GM12878 (cell line): Measurements from ENCODE around the gene TCF4. TPM values are rescaled to one million over a fixed set of nuclear protein-coding genes. Genes with fewer than 3 reads are reported as not detected.

Experiments
- ATAC-seq: fragments of 200-7000 bp; cut with Tn5 transposase; 3 replicates; pipeline ENCODE4 v1.9.1; 2020; ENCODE audit warnings: mild to moderate bottlenecking, moderate library complexity
- BruUV-seq: library from RNA; stranded (reverse); fragments of 400-500 nt; replicated peaks from 2 replicates; lab custom pipeline; 2021; lab: Mats Ljungman, UMichigan
- CTCF ChIA-PET: fragments of 300-600 bp; sonication (Branson Sonifier 250); formaldehyde crosslinking; extraction: SDS; loops from one replicate; lab custom pipeline; 2021; ENCODE audit warnings: inconsistent platforms; lab: Yijun Ruan, JAX
- POLR2A ChIA-PET: fragments of 350-600 bp; formaldehyde crosslinking; extraction: SDS; loops from one replicate; lab custom pipeline; 2021; ENCODE audit warnings: inconsistent platforms; lab: Charles Lee
- RAD21 ChIA-PET: fragments of 300-600 bp; sonication (Branson Sonifier 250); formaldehyde crosslinking; loops from one replicate; lab custom pipeline; 2023; ENCODE audit warnings: antibody characterized with exemption; ENCODE audit not compliant: unreplicated experiment; lab: Charles Lee
- SMC1A ChIA-PET: fragments of 300-600 bp; sonication (Branson Sonifier 250); formaldehyde crosslinking; loops from one replicate; lab custom pipeline; 2023; ENCODE audit not compliant: unreplicated experiment, uncharacterized antibody; lab: Charles Lee
- DNase-seq: peaks from one replicate; pipeline ENCODE4 v3.0.0-alpha.2; 2011; ENCODE audit warnings: low read depth, low spot score
- FAIRE-seq: peaks from 3 replicates; lab custom pipeline; 2011; peaks lifted over from hg19 to GRCh38; lab: Jason Lieb, UNC
- H2AFZ ChIP-seq: 2 replicates; pipeline ENCODE4 v1.6.0; 2011; ENCODE audit warnings: low read depth, low read length, control low read depth; ENCODE audit not compliant: control insufficient read depth
- H3K27ac ChIP-seq: 2 replicates; pipeline ENCODE4 v1.5.1; 2011; ENCODE audit warnings: control low read depth; ENCODE audit not compliant: control insufficient read depth, insufficient read depth
- H3K27me3 ChIP-seq, 2 experiments: replicated peaks in 1 of 2; 2 replicates each; pipeline versions ENCODE4 v1.6.0 to v1.6.1; 2011; ENCODE audit warnings: low read length in 1 of 2; ENCODE audit not compliant: control insufficient read depth in 2 of 2, insufficient read depth in 2 of 2
- H3K36me3 ChIP-seq, 2 experiments: 2 replicates each; pipeline ENCODE4 v1.5.1; 2011; ENCODE audit warnings: low read length in 1 of 2; ENCODE audit not compliant: control insufficient read depth in 2 of 2, insufficient read depth in 2 of 2
- H3K4me1 ChIP-seq: 2 replicates; pipeline ENCODE4 v1.6.1; 2011; ENCODE audit warnings: mild to moderate bottlenecking, low read length, moderate library complexity, mixed read lengths; ENCODE audit not compliant: control insufficient read depth, insufficient read depth
- H3K4me2 ChIP-seq: 2 replicates; pipeline ENCODE4 v1.6.0; 2011; ENCODE audit warnings: control low read depth; ENCODE audit not compliant: control insufficient read depth, insufficient read depth
- H3K4me3 ChIP-seq: fragments of 200-600 bp; sonication (generic); 2 replicates; pipeline ENCODE4 v1.5.1; 2016
- H3K79me2 ChIP-seq: 2 replicates; pipeline ENCODE4 v1.6.0; 2011; ENCODE audit warnings: low read length; ENCODE audit not compliant: control insufficient read depth, insufficient read depth
- H3K9ac ChIP-seq: 2 replicates; pipeline ENCODE4 v1.8.0; 2011; ENCODE audit warnings: low read length, control low read depth, mixed read lengths; ENCODE audit not compliant: control insufficient read depth, insufficient read depth
- H3K9me3 ChIP-seq: replicated peaks from 3 replicates; pipeline ENCODE4 v1.5.1; 2011; ENCODE audit warnings: mild to moderate bottlenecking, low read length; ENCODE audit not compliant: control insufficient read depth, insufficient read depth
- H4K20me1 ChIP-seq: 2 replicates; pipeline ENCODE4 v1.6.0; 2011; ENCODE audit not compliant: control insufficient read depth, insufficient read depth
- CREM ChIP-seq: IDR thresholded peaks from 2 replicates; pipeline ENCODE4 v1.6.1; 2014; ENCODE audit warnings: antibody characterized with exemption, low read depth
- DPF2 ChIP-seq: fragments of 450-650 bp; IDR thresholded peaks from 2 replicates; pipeline ENCODE4 v1.6.1; 2017; ENCODE audit warnings: mild to moderate bottlenecking
- ETV6 ChIP-seq, 2 experiments: fragments of 450-650 bp in 1 of 2; IDR thresholded peaks in 1 of 2; conservative IDR thresholded peaks in 1 of 2; 2 replicates each; pipeline ENCODE4 v1.6.1; 2014; ENCODE audit warnings: antibody characterized with exemption in 1 of 2, borderline replicate concordance in 1 of 2, low read depth in 1 of 2, mild to moderate bottlenecking in 1 of 2, moderate library complexity in 1 of 2
- FOXM1 ChIP-seq: IDR thresholded peaks from 2 replicates; pipeline ENCODE4 v1.6.1; 2012; ENCODE audit warnings: low read depth, mild to moderate bottlenecking, inconsistent platforms, low read length, moderate library complexity
- HDGF ChIP-seq: fragments of 450-650 bp; IDR thresholded peaks from 2 replicates; pipeline ENCODE4 v1.6.1; 2016; ENCODE audit warnings: antibody characterized with exemption
- MYB ChIP-seq: fragments of 150-350 bp; IDR thresholded peaks from 2 replicates; pipeline ENCODE4 v1.6.1; 2014; ENCODE audit warnings: mild to moderate bottlenecking, low read depth, low read length, borderline replicate concordance
- SMC3 ChIP-seq: IDR thresholded peaks from 2 replicates; pipeline ENCODE4 v1.6.1; 2011; ENCODE audit warnings: low read length, improper control_type of control experiment, borderline replicate concordance
- ZBTB40 ChIP-seq: fragments of 450-650 bp; IDR thresholded peaks from 2 replicates; pipeline ENCODE4 v1.6.1; 2016; ENCODE audit warnings: mild to moderate bottlenecking, moderate library complexity, borderline replicate concordance
- ZNF384 ChIP-seq: IDR thresholded peaks from 2 replicates; pipeline ENCODE4 v1.6.1; 2012; ENCODE audit warnings: low read depth, mild to moderate bottlenecking, low read length, improper control_type of control experiment, borderline replicate concordance
- WGBS: methylation state at CpG from one replicate; pipeline ENCODE4 v1.1.6; 2016; ENCODE audit warnings: low lambda C conversion rate; ENCODE audit not compliant: insufficient replicate concordance, insufficient coverage; ENCODE audit errors: missing lambda C conversion rate; 5-methylcytosine and 5-hydroxymethylcytosine counted together
- in situ Hi-C: fragments of 300-500 bp; cut with MboI; formaldehyde crosslinking; loops from 9 replicates; pipeline ENCODE4 v1.14.3; 2018; ENCODE audit warnings: mixed read lengths
- intact Hi-C: fragments of 100-400 bp; cut with micrococcal nuclease; formaldehyde crosslinking; loops from one replicate; pipeline ENCODE4 v1.14.2; 2022; ENCODE audit not compliant: unreplicated experiment
- polyA plus RNA-seq, 11 experiments: library from polyadenylated mRNA; depleted of rRNA in 4 of 11; unstranded in 6 of 11; stranded (reverse) in 5 of 11; fragments of >200 nt; fragmentation: Nextera tagmentation in 4 of 11; fragmentation: Illumina TruSeq in 1 of 11; extraction: Ambion mirVana in 4 of 11; extraction: Trizol in 1 of 11; gene quantifications; 1 replicate in 1 of 11; 2 replicates in 10 of 11; pipeline versions ENCODE4 v1.2.1 to v1.2.3, GENCODE V29; 2011 to 2016; ENCODE audit warnings: inconsistent platforms in 2 of 11, missing spikeins in 2 of 11, low read depth in 1 of 11
- total RNA-seq, 4 experiments: library from RNA; depleted of rRNA in 3 of 4; stranded (reverse); fragments of >200 nt in 3 of 4; fragmentation: Illumina TruSeq in 1 of 4; extraction: Trizol in 1 of 4; gene quantifications; 2 replicates each; pipeline versions ENCODE4 v1.2.1 to v1.2.3, GENCODE V29; 2013 to 2021
- TF ChIP-seq, protein P1 (sequence below): IDR thresholded peaks from 2 replicates; pipeline ENCODE4 v1.6.1; 2011; ENCODE audit warnings: borderline replicate concordance, low read depth, mild to moderate bottlenecking, moderate library complexity, mixed read lengths, low read length; ENCODE audit not compliant: insufficient read depth; ENCODE audit errors: extremely low read length
- TF ChIP-seq, protein P2 (sequence below): fragments of 150-350 bp; IDR thresholded peaks from 2 replicates; pipeline ENCODE4 v1.6.1; 2016; ENCODE audit warnings: low read depth, low read length

The TCF4 gene
- total and polyA plus RNA-seq, 10 of the 15 experiments (the other 5 are each of a cell fraction or from before 2014, with no cell fraction given) = 15.2 to 94.0 (median 31.5) TPM

DNA sequence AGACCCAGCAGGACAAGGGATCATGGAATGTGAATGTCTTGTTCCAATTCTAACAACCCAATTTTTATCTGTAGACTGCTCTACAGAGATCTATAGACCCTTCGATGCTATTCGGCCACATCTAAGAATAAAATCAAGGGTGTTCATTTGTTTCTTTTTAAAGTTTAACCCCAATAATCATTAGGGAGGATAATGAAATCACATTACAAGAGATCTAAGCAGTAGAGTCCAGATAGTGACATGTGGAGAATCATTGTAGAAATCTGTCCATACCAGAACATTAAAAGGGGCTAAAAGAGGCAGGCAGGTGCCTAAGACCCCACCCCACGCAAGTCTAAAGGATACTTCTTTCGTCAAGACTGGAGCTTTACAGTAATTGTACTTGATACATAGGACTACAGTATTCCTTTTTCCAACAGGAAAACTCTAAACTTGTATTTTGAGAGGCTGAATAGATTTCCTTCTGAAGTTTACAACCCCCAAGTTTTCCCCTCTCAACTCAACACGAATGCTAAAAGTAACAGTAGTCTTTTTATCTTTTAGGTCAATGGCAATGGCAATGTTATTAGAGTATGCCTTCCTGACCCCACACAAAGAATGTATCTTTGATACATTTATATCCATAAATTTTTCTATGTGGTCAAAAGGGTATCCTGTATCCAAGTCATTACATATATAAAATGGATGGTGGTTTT lies 183.7 kb downstream of the TCF4 start:
- in situ Hi-C loops (loop anchor here (10.0 kb wide), 1 partner anchor 169 kb away; no protein-coding TSS in a partner anchor), intact Hi-C loops (no loop called here)
- ChIA-PET POLR2A (no interaction called here), SMC1A (no interaction called here), RAD21 (no interaction called here), CTCF (no interaction called here)
- H3K9me3 ChIP-seq = no peaks in the 10 kb centered on the region
- H3K4me2 ChIP-seq = no peak overlapping the region
- H3K4me3 ChIP-seq = no peak overlapping the region
- no peak for ATAC-seq
- FAIRE-seq = no peak
- H3K27ac ChIP-seq = no peak overlapping the region
- H3K27me3 ChIP-seq = no peaks in the 10 kb centered on the region; a peak in 1 of 4 replicates
- H4K20me1 ChIP-seq = no peaks in the 10 kb centered on the region
- no peaks in the 10 kb centered on the region for H3K4me1 ChIP-seq
- no peak overlapping the region for H3K9ac ChIP-seq
- WGBS = 38% methylated on average over 5 of the region's 5 CpGs
- H3K79me2 ChIP-seq = no peaks in the 10 kb centered on the region
- DNase-seq = no peak
- no peak for TF ChIP-seq DPF2
- TF ChIP-seq ZNF384 = no peak
- no peak for TF ChIP-seq MYB
- no peak for TF ChIP-seq CREM
- no peak for TF ChIP-seq FOXM1
- TF ChIP-seq, protein P1, sequence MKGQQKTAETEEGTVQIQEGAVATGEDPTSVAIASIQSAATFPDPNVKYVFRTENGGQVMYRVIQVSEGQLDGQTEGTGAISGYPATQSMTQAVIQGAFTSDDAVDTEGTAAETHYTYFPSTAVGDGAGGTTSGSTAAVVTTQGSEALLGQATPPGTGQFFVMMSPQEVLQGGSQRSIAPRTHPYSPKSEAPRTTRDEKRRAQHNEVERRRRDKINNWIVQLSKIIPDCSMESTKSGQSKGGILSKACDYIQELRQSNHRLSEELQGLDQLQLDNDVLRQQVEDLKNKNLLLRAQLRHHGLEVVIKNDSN = no peak
- TF ChIP-seq ZBTB40 = no peak
- no peak for TF ChIP-seq HDGF
- TF ChIP-seq SMC3 = no peak
- no peak for TF ChIP-seq ETV6 (conservative IDR thresholded peaks at IDR 0.05 in 1 of 2, IDR thresholded peaks at IDR 0.05 in 1 of 2; ENCODE audit: borderline replicate concordance in 1 of 2, low read depth in 1 of 2)
- TF ChIP-seq, protein P2, sequence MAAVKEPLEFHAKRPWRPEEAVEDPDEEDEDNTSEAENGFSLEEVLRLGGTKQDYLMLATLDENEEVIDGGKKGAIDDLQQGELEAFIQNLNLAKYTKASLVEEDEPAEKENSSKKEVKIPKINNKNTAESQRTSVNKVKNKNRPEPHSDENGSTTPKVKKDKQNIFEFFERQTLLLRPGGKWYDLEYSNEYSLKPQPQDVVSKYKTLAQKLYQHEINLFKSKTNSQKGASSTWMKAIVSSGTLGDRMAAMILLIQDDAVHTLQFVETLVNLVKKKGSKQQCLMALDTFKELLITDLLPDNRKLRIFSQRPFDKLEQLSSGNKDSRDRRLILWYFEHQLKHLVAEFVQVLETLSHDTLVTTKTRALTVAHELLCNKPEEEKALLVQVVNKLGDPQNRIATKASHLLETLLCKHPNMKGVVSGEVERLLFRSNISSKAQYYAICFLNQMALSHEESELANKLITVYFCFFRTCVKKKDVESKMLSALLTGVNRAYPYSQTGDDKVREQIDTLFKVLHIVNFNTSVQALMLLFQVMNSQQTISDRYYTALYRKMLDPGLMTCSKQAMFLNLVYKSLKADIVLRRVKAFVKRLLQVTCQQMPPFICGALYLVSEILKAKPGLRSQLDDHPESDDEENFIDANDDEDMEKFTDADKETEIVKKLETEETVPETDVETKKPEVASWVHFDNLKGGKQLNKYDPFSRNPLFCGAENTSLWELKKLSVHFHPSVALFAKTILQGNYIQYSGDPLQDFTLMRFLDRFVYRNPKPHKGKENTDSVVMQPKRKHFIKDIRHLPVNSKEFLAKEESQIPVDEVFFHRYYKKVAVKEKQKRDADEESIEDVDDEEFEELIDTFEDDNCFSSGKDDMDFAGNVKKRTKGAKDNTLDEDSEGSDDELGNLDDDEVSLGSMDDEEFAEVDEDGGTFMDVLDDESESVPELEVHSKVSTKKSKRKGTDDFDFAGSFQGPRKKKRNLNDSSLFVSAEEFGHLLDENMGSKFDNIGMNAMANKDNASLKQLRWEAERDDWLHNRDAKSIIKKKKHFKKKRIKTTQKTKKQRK = no peak
- H3K36me3 ChIP-seq = no peaks in the 10 kb centered on the region
- no TSS peak for BruUV-seq
- H2AFZ ChIP-seq = no peak overlapping the region
